ENCODE data around the gene ABCA1. TPM values are rescaled to one million over a fixed set of nuclear protein-coding genes. Genes with fewer than 3 reads are reported as not detected.
A peak's percentile ranks its signal among the peaks of the same experiment; 100 is the strongest.

Gene ABCA1
- total RNA-seq, 4 donors from 2014 or later: 4.9 to 23.8 (median 21.5) TPM

- Histone ChIP-seq H3K4me1 (peaks cover 25 to 30% of the 10 kb centered on the region in 2 donors), H3K9me3 (no peaks in the 10 kb centered on the region), H3K27me3 (no peaks in the 10 kb centered on the region), H3K36me3 (no peaks in the 10 kb centered on the region), H3K27ac (peak overlapping the region in 1 of 4 donors; percentile 1), H3K4me3 (no peak overlapping the region)
- no peak for ATAC-seq
- DNase-seq: no peak
- intact Hi-C loops (cut with DNase I; ENCODE audit: low total_unique reads): no loop called here
- TF ChIP-seq CTCF (IDR thresholded peaks at IDR 0.05 in 4 of 5, conservative IDR thresholded peaks at IDR 0.05 in 1 of 5) (no peak), POLR2A (IDR thresholded peaks at IDR 0.05) (no peak)
- in situ Hi-C loops (cut with MboI; ENCODE audit: low sequenced_read_pairs in 4 of 4): loop anchor here in 2 of 4 donors (25.0 kb wide), 2 partner anchors 136 to 561 kb away; no protein-coding TSS in a partner anchor
Observed at GRCh38 chr9:104851546-104851920, 76.4 kb downstream of the ABCA1 start.

- Histone ChIP-seq H3K27me3 (no peaks in the 10 kb centered on the region), H3K36me3 (no peaks in the 10 kb centered on the region), H3K9me3 (no peaks in the 10 kb centered on the region), H3K27ac (peak overlapping the region in 3 of 4 donors; percentile 1 to 35 (median 32)), H3K4me1 (peaks cover 22 to 29% of the 10 kb centered on the region in 2 donors), H3K4me3 (no peak overlapping the region)
- no peak for ATAC-seq
- DNase-seq: no peak
- TF ChIP-seq CTCF (IDR thresholded peaks at IDR 0.05 in 4 of 5, conservative IDR thresholded peaks at IDR 0.05 in 1 of 5) (no peak), POLR2A (IDR thresholded peaks at IDR 0.05) (no peak)
- intact Hi-C loops (cut with DNase I; ENCODE audit: low total_unique reads) (no loop called here), in situ Hi-C loops (cut with MboI; ENCODE audit: low sequenced_read_pairs in 4 of 4) (loop anchor here in 2 of 4 donors (25.0 kb wide), 2 partner anchors 136 to 561 kb away; no protein-coding TSS in a partner anchor)
Observed at GRCh38 chr9:104850786-104851545, 77.0 kb downstream of the ABCA1 start.

- H3K36me3 ChIP-seq: peaks cover 0 to 15% of the 10 kb centered on the region in 2 donors
- no peak overlapping the region for H3K27ac ChIP-seq
- H3K27me3 ChIP-seq: no peaks in the 10 kb centered on the region
- DNase-seq (no peak), ATAC-seq (no peak)
- H3K4me1 ChIP-seq: peaks cover 13 to 15% of the 10 kb centered on the region in 2 donors
- no peak for TF ChIP-seq POLR2A (IDR thresholded peaks at IDR 0.05)
- no peak for TF ChIP-seq CTCF (IDR thresholded peaks at IDR 0.05 in 4 of 5, conservative IDR thresholded peaks at IDR 0.05 in 1 of 5)
- in situ Hi-C loops (cut with MboI; ENCODE audit: low sequenced_read_pairs in 4 of 4) (no loop called here), intact Hi-C loops (cut with DNase I; ENCODE audit: low total_unique reads) (no loop called here)
- no peak overlapping the region for H3K4me3 ChIP-seq
- H3K9me3 ChIP-seq: no peaks in the 10 kb centered on the region
Observed at GRCh38 chr9:104849023-104849422, 78.9 kb downstream of the ABCA1 start.

- intact Hi-C loops (cut with DNase I; ENCODE audit: low total_unique reads) (no loop called here), in situ Hi-C loops (cut with MboI; ENCODE audit: low sequenced_read_pairs in 4 of 4) (no loop called here)
- DNase-seq (no peak), ATAC-seq (no peak)
- Histone ChIP-seq H3K9me3 (no peaks in the 10 kb centered on the region), H3K36me3 (peaks cover 0 to 41% of the 10 kb centered on the region in 2 donors), H3K27ac (no peak overlapping the region), H3K4me1 (no peaks in the 10 kb centered on the region), H3K27me3 (no peaks in the 10 kb centered on the region), H3K4me3 (no peak overlapping the region)
- TF ChIP-seq POLR2A (IDR thresholded peaks at IDR 0.05): no peak
- no peak for TF ChIP-seq CTCF (IDR thresholded peaks at IDR 0.05 in 4 of 5, conservative IDR thresholded peaks at IDR 0.05 in 1 of 5)
Observed at GRCh38 chr9:104844710-104845109, 83.2 kb downstream of the ABCA1 start.
